NT2/D1 (cell line): ENCODE results near the gene PODXL2.

Experiments used
- DNase-seq: peaks from one replicate; pipeline ENCODE4 v3.0.0-alpha.2; 2011; ENCODE audit warnings: low read depth, low spot score
- H3K27me3 ChIP-seq: 2 replicates; pipeline ENCODE4 v1.6.0; 2011; ENCODE audit warnings: mild to moderate bottlenecking; ENCODE audit not compliant: insufficient read length, insufficient read depth
- H3K36me3 ChIP-seq: 2 replicates; pipeline ENCODE4 v1.6.1; 2011; ENCODE audit warnings: mild to moderate bottlenecking, low read length, mixed read lengths; ENCODE audit not compliant: insufficient read depth, insufficient read length
- H3K4me1 ChIP-seq: 2 replicates; pipeline ENCODE4 v1.5.1; 2011; ENCODE audit not compliant: insufficient read depth, insufficient read length
- H3K4me3 ChIP-seq: 2 replicates; pipeline ENCODE4 v1.5.1; 2011; ENCODE audit warnings: low read depth; ENCODE audit not compliant: insufficient read length
- H3K9ac ChIP-seq: 2 replicates; pipeline ENCODE4 v1.6.0; 2011; ENCODE audit warnings: low read depth; ENCODE audit not compliant: insufficient read length
- H3K9me3 ChIP-seq: 2 replicates; pipeline ENCODE4 v1.5.1; 2011; ENCODE audit warnings: mild to moderate bottlenecking, low read length; ENCODE audit not compliant: insufficient read depth
- SUZ12 ChIP-seq: IDR thresholded peaks from 2 replicates; pipeline ENCODE4 v1.6.1; 2011; ENCODE audit not compliant: insufficient read length, insufficient read depth; ENCODE audit errors: extremely low read depth
- YY1 ChIP-seq: IDR thresholded peaks from 2 replicates; pipeline ENCODE4 v1.6.1; 2011; ENCODE audit not compliant: insufficient read length, insufficient read depth
- ZNF274 ChIP-seq: IDR thresholded peaks from 2 replicates; pipeline ENCODE4 v1.6.1; 2011; ENCODE audit warnings: mild to moderate bottlenecking, low read depth, low read length

Gene PODXL2

DNA sequence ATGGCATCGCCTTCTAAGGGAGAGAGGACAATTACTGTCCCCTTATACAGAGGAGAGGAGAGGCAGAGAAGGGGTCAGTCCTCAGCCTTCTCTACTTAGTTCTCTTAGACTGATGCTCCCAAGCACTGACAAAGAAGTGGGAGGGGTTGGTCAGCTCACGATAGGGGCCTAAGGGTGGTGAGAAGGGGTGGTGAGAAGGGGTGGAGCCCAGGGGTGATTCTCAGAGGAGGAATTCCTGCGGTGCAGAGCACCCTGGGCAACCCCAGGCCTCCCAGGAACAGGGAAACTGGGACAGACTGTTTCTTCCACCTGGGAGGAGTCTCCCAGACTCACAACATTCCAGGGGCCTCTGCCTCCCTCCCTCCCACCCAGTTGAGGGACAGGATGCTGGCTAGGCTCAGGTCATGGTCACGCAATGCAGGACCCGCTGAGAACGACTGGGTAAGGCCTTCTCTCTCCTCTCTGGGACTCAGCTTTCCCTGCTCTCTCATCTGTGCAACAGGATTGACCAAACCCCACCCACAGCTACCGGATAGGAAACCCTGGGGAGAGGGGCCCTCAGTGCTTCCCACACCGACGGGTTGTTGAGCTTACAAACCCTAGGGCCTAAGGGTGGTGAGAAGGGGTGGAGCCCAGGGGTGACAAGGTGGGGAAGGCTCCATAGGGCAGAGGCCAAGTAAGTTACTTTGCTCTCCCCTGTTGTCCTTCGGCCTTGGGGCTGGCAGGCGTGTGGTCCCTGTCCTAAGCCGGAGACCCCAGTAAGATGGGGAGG lies 40.0 kb upstream of the PODXL2 start:
- Histone ChIP-seq H3K36me3 (peaks cover 44% of the 10 kb centered on the region), H3K4me3 (peak overlapping the region; percentile 89), H3K9me3 (no peaks in the 10 kb centered on the region), H3K4me1 (peaks cover 11% of the 10 kb centered on the region), H3K9ac (peak overlapping the region; percentile 96), H3K27me3 (peaks cover 3% of the 10 kb centered on the region)
- no peak for DNase-seq
- TF ChIP-seq ZNF274 (no peak), YY1 (no peak), SUZ12 (no peak)

DNA sequence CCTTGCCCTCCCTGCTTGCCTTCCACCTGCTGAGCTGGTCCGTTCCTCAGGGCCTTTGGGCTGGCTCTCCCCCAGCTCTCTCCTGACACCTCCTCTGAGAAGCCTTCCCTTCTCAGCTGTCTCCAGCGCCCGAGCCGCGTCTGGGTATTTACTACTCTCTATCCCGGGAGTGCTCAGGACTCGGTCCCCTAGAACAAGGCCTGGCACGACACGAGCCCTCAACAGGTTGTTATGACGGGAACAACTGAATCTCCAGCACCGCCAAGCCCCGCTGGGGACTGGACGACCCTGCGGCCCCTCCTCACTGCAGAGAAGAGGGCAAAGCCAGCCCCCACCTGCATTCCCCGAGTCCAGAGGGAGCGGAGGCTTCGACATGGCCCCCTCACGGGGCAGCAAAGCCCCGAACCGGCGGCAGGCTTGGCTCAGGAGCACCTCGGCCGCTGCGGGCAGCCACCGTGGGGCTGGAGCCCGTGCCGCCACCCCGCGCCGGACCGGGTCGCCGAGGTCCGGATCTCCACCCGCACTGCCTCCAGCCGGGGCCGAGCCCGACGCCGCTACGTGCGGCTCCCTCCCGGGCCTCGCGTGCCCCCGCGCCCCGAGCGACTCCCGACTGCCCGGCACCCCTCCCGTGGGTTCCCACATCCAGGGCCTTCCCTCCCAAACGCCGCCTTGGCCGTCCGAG lies 39.2 kb upstream of the PODXL2 start:
- H3K27me3 ChIP-seq = peaks cover 3% of the 10 kb centered on the region
- no peaks in the 10 kb centered on the region for H3K9me3 ChIP-seq
- H3K4me1 ChIP-seq = peaks cover 11% of the 10 kb centered on the region
- H3K4me3 ChIP-seq = peak overlapping the region; percentile 89
- H3K36me3 ChIP-seq = peaks cover 42% of the 10 kb centered on the region
- TF ChIP-seq YY1 = no peak
- peak overlapping the region; percentile 96 for H3K9ac ChIP-seq
- no peak for DNase-seq

DNA sequence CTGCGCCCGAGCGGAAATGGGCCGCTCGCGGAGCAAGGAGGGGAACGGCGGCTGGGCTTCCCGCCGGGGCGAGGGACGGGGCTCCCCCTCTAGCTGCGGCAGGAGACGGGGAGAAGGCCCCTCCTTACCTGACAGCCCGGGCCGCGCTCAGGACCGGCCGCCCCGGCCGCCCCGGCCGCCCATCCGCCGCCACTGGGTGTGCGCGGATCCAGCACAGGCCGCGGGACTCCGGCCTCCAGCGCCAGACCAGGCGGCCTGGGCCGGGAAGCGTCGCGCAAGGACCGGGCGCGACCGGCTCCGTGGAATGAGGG lies 38.7 kb upstream of the PODXL2 start:
- peaks cover 38% of the 10 kb centered on the region for H3K36me3 ChIP-seq
- H3K4me1 ChIP-seq = peaks cover 11% of the 10 kb centered on the region
- peak overlapping the region; percentile 96 for H3K9ac ChIP-seq
- H3K4me3 ChIP-seq = peak overlapping the region; percentile 89
- peaks cover 3% of the 10 kb centered on the region for H3K27me3 ChIP-seq
- DNase-seq = no peak
- TF ChIP-seq ZNF274 (no peak), SUZ12 (no peak), YY1 (no peak)
- no peaks in the 10 kb centered on the region for H3K9me3 ChIP-seq

DNA sequence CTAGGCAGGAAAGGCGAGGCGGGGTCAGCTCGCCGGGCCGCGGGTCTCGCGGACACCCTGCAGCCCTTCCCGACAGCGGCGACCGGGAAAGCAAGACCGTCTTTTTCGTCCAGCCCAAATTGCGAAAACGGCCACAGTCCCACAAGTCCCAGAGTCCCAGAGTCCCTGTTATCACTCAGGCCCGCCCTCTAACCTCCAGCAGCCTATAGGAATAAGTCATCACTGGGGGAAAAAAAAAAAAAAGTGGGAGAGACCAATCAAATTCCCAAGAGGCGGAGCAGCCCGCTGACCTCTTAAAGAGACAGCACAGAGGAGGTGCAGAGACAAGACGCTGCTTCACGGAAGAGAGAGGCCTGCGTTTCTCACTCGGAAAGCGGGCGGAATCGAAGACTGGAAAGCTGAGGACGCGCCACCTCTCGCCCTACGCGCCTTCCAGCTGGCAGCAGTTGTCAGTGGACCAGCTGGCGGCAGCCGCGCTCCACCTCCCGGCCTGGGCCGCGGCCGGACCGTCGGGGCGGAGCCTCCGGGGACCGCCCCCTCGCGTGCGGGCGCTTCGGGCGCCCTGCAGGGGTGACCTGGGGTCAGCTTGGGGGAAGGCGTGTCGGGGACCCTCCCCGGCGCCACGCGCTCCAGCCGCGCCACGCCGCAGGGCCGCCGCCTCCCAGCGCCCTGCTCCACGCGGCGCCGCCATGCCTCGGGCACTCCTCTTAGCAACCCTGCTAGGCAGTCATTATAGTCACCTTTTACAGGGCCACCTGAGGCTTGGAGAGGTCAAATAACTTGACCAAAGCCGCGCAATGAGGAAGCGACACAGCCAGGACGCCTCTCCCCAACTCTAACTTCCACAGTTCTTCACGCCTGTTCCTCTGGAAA lies 38.2 kb upstream of the PODXL2 start, which contains the start of gene TPRA1:
Gene TPRA1, minus strand, starts transcription at position 141 of the 873 bp plus-strand sequence. CDS start 10,587 bp downstream, outside the sequence.
- H3K4me3 ChIP-seq = peak within 1 kb of the TSS; percentile 89
- H3K4me1 ChIP-seq = peaks cover 9% of the 10 kb centered on the region
- peak; percentile 93 for DNase-seq
- H3K9me3 ChIP-seq = no peaks in the 10 kb centered on the region
- peaks cover 3% of the 10 kb centered on the region for H3K27me3 ChIP-seq
- peaks cover 32% of the 10 kb centered on the region for H3K36me3 ChIP-seq
- peak within 1 kb of the TSS; percentile 96 for H3K9ac ChIP-seq
- TF ChIP-seq ZNF274 (no peak), YY1 (no peak), SUZ12 (no peak)

DNA sequence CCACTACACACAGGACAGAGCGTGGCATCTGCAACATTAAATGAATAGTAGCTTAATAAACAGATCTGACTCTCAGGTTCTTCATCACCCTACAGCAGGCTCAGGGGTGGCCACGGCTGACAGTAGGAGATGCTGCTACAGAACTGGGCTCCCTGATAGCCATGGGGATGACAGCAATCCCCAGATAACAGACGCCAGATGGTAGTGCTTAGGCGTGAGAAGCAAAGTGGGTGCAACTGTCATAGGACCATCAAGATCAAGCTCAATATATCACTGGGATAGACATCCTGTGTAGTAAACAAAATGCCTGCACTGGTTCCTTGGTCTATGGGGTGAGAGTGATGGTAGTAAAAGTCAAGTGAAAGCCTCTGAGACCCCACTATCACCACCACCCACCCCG lies 35.8 kb upstream of the PODXL2 start:
- H3K27me3 ChIP-seq = peaks cover 3% of the 10 kb centered on the region
- peaks cover 9% of the 10 kb centered on the region for H3K4me1 ChIP-seq
- no peak for DNase-seq
- no peaks in the 10 kb centered on the region for H3K9me3 ChIP-seq
- H3K4me3 ChIP-seq = no peak overlapping the region
- no peak overlapping the region for H3K9ac ChIP-seq
- H3K36me3 ChIP-seq = peaks cover 14% of the 10 kb centered on the region
- TF ChIP-seq ZNF274 (no peak), YY1 (no peak), SUZ12 (no peak)

DNA sequence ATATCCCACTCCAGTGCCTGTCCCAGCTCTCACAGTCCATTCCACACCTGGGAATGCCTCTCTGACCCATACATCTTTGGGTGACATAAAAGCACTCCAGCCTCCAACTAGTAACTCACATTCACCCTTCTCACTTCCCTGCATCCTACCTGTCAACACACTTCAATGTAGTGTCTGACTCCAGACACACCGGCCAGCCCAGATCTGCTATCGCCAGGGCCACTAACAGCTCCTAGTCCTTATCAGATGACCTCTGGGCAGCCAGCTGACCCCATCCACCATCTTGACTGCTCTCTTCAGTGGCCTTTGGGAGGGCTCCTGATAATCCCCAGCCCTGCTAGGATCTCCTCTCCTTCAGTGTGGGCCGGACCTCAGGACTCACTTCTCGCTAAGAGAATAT lies 33.7 kb upstream of the PODXL2 start:
- TF ChIP-seq ZNF274 (no peak), SUZ12 (no peak), YY1 (no peak)
- no peak for DNase-seq
- H3K4me1 ChIP-seq = peaks cover 9% of the 10 kb centered on the region
- H3K36me3 ChIP-seq = peaks cover 26% of the 10 kb centered on the region
- no peak overlapping the region for H3K4me3 ChIP-seq
- no peaks in the 10 kb centered on the region for H3K9me3 ChIP-seq
- H3K9ac ChIP-seq = no peak overlapping the region
- H3K27me3 ChIP-seq = no peaks in the 10 kb centered on the region
